Cerebellar nuclear complex (tissue), 1 donor: ENCODE data around the gene CEP152.

Source experiments
- DNase-seq, 2 experiments: peaks; one replicate each; lab custom pipeline; 2025; lab: John Stamatoyannopoulos, UW

CEP152 gene

DNA sequence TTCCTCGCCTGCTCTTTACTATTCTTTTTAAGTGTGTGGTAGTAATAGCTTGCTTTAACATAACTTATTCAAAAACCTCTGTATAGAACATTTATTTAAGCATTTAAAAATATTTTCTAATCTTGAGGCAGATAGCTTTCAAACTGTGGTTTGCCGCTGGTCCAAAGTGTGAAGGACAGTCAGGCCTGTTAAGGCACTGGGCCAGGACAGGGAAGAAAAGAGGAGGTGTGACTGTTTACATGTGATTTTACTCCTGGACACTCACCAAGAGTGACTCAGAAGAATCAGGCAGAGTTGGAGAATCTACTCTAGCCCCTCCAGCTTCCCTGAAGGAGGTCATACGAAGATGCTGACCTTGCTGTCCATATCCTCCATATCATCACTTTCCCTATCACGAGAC, 44.7 kb downstream of the CEP152 start:
- DNase-seq: no peak

DNA sequence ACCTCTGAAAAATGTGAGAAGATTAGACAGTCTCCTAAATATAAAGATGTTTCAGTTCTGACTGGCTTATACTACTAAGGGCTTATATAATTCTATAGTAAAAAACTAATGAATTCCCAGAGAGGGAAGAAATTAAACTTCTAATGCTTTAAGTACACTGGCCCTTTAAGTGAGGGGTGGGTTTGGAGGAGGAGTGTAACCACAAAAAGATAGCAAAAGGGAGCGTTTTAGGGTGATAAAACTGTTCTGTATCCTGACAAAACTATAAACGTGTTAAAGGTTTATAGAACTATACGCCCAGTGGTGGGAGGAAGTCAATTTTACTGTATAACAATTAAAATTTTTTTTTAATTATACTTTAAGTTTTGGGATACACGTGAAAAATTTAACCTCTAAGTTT, 45.8 kb downstream of the CEP152 start:
- no peak for DNase-seq

- no peak for DNase-seq
These were observed 49.3 kb downstream of the CEP152 start for GRCh38 chr15:48761393-48762158.

DNA sequence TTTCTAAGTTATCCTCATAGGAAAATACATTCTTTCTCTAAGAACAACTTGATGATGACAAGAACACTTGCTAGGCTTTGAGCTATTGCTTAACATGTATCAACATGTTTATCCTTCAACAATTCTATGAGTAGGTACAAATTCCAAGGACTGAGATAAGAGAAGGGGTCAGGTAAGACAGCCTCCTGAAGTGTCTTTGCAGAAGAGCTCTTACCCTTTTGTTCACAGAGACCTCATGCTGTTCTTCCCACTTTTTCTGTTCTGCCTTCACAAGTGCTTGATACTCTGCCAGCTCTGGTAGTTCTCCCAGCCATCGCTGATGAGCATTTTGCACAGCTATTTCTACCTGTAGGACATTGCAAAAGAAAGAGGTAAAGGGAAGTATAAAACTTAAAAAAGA, 50.9 kb downstream of the CEP152 start:
- no peak for DNase-seq

DNA sequence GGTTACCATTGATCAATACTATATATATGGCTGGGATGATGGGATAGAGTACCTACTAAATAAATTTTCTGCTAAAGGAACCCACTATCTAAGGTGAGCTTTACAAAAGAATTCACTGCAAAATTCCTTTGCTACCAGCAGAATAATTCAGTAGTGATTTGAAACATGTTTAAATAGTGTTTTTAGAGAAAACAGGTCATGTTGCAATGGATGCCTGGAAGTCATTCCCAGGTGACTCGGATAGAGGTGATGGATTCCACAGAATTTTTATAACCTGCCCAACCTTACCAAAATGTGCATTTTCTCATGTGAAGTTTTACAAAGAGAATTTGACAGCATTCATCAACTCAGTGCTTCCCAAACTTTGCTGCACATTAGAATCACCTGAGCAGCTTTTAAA, 53.2 kb downstream of the CEP152 start:
- no peak for DNase-seq

GRCh38 chr15:48754011-48754410, 56.9 kb downstream of the CEP152 start:
- DNase-seq: no peak

DNA sequence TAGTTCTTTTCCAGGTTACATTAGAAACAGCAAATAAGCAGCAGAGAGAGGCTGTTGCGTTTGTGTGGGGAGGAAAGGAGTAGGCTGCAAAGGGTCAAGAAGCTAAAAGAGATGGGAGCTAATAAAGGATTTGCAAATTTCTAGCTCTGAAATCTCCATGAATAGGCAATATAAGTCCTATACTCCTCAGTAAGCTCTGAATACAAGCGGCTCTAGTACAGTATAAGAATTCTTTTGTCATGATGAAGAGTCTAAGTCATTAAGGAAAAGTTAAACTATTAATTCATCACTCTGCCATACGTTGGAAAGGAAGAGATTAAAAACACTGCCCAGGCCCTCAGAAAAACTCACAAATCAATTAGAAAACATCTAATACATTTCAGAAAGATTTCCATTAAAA, 59.3 kb downstream of the CEP152 start:
- DNase-seq: no peak

DNA sequence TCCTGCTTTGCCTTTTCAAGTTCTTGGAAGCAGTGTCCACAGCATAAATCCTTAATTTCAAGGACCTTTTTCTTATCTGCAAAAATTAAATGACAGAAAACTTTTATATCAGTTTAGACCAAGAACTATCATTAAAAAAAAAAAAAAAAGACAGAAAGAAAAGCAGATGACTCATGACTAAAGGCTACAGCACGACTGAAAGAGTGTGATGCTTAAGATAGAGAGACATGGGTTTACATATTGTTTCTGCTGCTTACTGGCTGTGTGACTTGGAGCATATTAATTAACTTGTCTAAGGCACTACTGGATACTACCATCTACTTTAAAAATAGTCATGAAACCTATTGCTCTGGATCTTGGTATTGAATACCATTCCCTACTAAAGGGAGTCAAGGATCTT, 62.3 kb downstream of the CEP152 start:
- DNase-seq: no peak

DNA sequence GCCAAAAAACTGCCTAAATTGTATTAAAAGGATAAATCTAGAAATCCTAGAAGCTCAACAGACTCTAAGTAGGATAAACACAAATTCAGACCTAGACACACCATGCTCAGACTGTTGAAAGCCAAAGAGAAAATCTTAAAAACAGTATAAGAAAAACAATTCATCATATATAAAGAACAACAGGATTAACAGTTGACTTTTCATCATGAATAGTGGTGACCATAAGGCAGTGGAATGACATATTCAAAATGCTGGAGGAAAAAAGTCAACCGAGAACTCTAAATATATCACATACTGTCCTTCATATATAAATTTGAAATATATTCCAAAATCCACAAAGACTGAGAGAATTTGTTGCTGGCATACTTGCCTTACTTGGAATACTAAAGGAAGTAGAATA, 77.3 kb downstream of the CEP152 start:
- no peak for DNase-seq

GRCh38 chr15:48730506-48730905, 80.4 kb downstream of the CEP152 start:
- DNase-seq: no peak

- DNase-seq: no peak
These were observed 86.9 kb downstream of the CEP152 start for GRCh38 chr15:48723969-48724368.

GRCh38 chr15:48722764-48723661, 87.9 kb downstream of the CEP152 start:
- DNase-seq: no peak

GRCh38 chr15:48721061-48721810, 89.6 kb downstream of the CEP152 start:
- DNase-seq: no peak

DNA sequence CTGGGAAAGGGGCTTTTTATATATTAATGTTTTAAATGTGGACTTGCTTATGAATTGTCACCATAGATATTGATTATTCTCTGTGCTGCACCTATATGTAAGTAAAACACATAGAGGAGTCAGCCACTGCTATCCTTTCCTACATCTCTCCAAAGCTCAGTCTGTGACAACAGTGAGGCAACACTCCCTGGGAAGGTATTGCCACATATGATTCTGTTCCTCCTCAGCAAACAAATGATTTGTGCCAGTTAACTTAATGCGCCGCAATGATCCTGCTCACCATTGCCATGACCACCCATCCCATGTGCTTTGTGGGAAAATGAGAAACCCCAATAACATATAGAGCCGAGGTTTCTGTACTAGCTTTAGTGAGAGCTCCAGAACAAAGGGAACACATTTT, 90.2 kb downstream of the CEP152 start:
- no peak for DNase-seq

GRCh38 chr15:48719668-48720067, 91.2 kb downstream of the CEP152 start:
- DNase-seq: no peak

GRCh38 chr15:48718646-48719045, 92.2 kb downstream of the CEP152 start:
- no peak for DNase-seq

DNA sequence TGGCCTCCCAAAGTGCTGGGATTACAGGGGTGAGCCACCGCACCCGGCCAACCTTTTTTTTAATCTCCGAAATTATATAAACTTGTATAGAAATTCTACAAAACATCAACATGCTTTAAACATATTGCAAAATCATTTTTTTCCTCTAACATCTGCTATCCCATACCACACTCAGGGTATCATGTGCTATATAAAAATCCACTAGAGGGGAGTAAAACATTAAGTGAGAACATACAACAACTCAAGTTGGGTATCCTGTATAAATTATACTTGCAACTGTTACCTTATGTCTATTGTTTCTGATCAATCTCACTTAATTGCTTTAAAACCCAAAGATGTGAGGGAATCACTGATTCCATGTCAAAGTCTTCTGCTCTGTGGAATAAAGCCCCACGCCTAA, 93.4 kb downstream of the CEP152 start:
- no peak for DNase-seq

GRCh38 chr15:48712546-48712945, 98.3 kb downstream of the CEP152 start:
- no peak for DNase-seq

DNA sequence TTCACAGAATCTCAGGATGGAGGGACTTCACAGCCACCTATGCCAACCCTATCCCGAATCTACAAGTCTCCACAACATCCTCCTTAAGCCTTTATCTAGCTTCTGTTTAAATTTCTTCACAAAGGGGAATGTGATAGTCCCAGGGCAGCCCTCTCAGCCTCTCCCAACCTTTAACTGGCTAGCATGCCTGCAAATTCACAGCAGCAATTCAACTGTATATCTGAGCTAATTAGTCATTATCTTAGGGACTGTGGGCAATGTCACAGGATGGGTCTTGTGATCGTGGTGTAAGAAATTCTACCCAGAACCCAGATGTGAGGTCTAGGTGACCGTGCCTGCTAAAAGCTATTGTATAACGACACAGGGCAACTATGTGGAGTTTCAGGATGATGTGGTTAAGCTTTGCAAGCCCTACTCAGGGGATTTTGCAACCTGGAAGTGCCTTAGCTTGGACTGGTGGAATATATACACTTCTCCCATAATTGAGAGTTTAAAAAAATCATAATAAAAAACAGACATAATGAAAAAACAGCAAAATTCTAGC, 99.8 kb downstream of the CEP152 start:
- no peak for DNase-seq

GRCh38 chr15:48708641-48709040, 102.2 kb downstream of the CEP152 start:
- DNase-seq: no peak

GRCh38 chr15:48705381-48705780, 105.5 kb downstream of the CEP152 start:
- no peak for DNase-seq

DNA sequence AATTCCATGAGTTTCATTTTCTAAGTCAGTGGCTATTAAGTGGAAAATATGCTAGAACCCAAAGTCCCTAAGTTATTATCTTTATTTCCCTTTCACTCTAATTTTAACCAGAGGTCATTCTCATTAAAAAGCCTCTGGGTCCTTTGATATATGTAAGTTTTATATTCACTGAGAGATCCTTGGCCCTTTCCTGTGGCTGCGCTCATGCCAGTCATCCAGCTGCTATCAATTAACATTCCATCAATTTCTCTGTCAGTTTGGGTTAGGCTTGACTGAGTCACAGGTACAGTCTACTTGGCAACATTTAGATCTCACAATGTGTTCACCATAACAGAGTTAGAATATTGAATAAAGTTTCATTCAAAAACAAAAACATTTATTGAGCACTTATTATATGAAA, 107.3 kb downstream of the CEP152 start:
- DNase-seq: no peak
